HG03575 (cell line): ENCODE measurements around the gene MKLN1.
A peak's percentile ranks its signal among the peaks of the same experiment; 100 is the strongest.

Source experiments
- ATAC-seq: cut with Tn5 transposase; IDR thresholded peaks from one replicate; pipeline ENCODE4 v1.9.1; 2021; ENCODE audit not compliant: unreplicated experiment, insufficient number of reproducible peaks, low FRiP score; ENCODE audit errors: extremely low read depth

Gene MKLN1

GRCh38 chr7:131338691-131339390 lies 11.2 kb downstream of the MKLN1 start:
- no peak for ATAC-seq

- ATAC-seq: no peak
Observed at GRCh38 chr7:131341690-131342089, 14.0 kb downstream of the MKLN1 start.

GRCh38 chr7:131342864-131343442 lies 15.3 kb downstream of the MKLN1 start:
- ATAC-seq: no peak

GRCh38 chr7:131346885-131347592 lies 19.4 kb downstream of the MKLN1 start:
- no peak for ATAC-seq

- no peak for ATAC-seq
Observed at GRCh38 chr7:131352032-131352431, 24.4 kb downstream of the MKLN1 start.

GRCh38 chr7:131354390-131354789 lies 26.7 kb downstream of the MKLN1 start:
- ATAC-seq: no peak

- no peak for ATAC-seq
Observed at GRCh38 chr7:131355917-131356777, 28.5 kb downstream of the MKLN1 start.

- no peak for ATAC-seq
Observed at GRCh38 chr7:131357282-131357880, 29.7 kb downstream of the MKLN1 start.

- ATAC-seq: no peak
Observed at GRCh38 chr7:131358636-131359035, 31.0 kb downstream of the MKLN1 start.

- ATAC-seq: no peak
Observed at GRCh38 chr7:131359136-131359776, 31.6 kb downstream of the MKLN1 start.

GRCh38 chr7:131363719-131364118 lies 36.0 kb downstream of the MKLN1 start:
- ATAC-seq: no peak

- no peak for ATAC-seq
Observed at GRCh38 chr7:131364767-131365344, 37.2 kb downstream of the MKLN1 start.

- no peak for ATAC-seq
Observed at GRCh38 chr7:131365838-131366237, 38.2 kb downstream of the MKLN1 start.

- ATAC-seq: no peak
Observed at GRCh38 chr7:131369354-131369753, 41.7 kb downstream of the MKLN1 start.

- peak; percentile 77 for ATAC-seq
Observed at GRCh38 chr7:131370523-131370968, 42.9 kb downstream of the MKLN1 start.

GRCh38 chr7:131371411-131371810 lies 43.7 kb downstream of the MKLN1 start:
- ATAC-seq: no peak

- ATAC-seq: no peak
Observed at GRCh38 chr7:131372554-131372953, 44.9 kb downstream of the MKLN1 start.

- no peak for ATAC-seq
Observed at GRCh38 chr7:131374821-131375220, 47.1 kb downstream of the MKLN1 start.
